ENCODE measurements around the gene PNMT. TPM values are rescaled to one million over a fixed set of nuclear protein-coding genes. Genes with fewer than 3 reads are reported as not detected.

The PNMT gene
- total and polyA plus RNA-seq, 4 donors, result 1.9 to 4.3 (median 3.5) TPM

DNA sequence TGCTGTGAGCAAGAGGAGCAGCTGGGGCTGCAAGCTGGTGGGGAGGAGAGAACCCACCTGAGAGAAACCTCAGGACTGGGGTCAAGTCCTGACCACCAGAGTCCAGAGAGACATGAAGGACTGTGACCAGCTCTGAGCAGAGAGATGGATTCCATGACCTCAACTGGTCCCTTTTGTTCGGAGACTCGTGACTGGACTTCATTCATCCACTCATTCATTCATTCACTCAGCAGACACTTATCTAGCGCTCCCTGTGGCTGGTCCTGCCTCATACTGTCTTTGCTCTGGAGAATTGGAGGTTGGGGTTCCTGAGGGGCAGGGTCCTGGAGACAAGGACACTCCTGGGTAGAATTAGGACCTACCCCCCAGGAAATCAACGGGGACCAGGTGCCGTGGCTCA lies 35.7 kb downstream of the PNMT start:
- WGBS, 2 donors, result 89% methylated on average over 5 of the region's 5 CpGs
- H3K27ac ChIP-seq (ENCODE audit: low read depth in 1 of 2, low read length in 1 of 2), result peak overlapping the region in 1 of 2 donors; percentile 23
- no peak overlapping the region for H3K4me3 ChIP-seq
- peaks cover 0 to 11% (median 10%) of the 10 kb centered on the region in 4 donors for H3K36me3 ChIP-seq (ENCODE audit: control insufficient read depth in 4 of 4, insufficient read depth in 4 of 4, low read length in 4 of 4)
- ATAC-seq (ENCODE audit: insufficient read depth, low FRiP score) (no peak), DNase-seq (no peak)
- H3K4me1 ChIP-seq (ENCODE audit: control insufficient read depth in 5 of 5, insufficient read depth in 5 of 5, low read length in 5 of 5), result peaks cover 3 to 47% (median 21%) of the 10 kb centered on the region in 5 donors
- no peak overlapping the region for H3K9ac ChIP-seq (ENCODE audit: insufficient read depth in 1 of 2, low read length in 2 of 2)
- no peaks in the 10 kb centered on the region for H3K9me3 ChIP-seq (ENCODE audit: control insufficient read depth in 4 of 4, insufficient read depth in 3 of 4, low read length in 3 of 4)
- H3K27me3 ChIP-seq (ENCODE audit: control insufficient read depth in 3 of 3, insufficient read depth in 3 of 3, low read length in 2 of 3), result no peaks in the 10 kb centered on the region
- no peak for TF ChIP-seq CTCF (IDR thresholded peaks at IDR 0.05; ENCODE audit: control extremely low read depth, extremely low read depth)

DNA sequence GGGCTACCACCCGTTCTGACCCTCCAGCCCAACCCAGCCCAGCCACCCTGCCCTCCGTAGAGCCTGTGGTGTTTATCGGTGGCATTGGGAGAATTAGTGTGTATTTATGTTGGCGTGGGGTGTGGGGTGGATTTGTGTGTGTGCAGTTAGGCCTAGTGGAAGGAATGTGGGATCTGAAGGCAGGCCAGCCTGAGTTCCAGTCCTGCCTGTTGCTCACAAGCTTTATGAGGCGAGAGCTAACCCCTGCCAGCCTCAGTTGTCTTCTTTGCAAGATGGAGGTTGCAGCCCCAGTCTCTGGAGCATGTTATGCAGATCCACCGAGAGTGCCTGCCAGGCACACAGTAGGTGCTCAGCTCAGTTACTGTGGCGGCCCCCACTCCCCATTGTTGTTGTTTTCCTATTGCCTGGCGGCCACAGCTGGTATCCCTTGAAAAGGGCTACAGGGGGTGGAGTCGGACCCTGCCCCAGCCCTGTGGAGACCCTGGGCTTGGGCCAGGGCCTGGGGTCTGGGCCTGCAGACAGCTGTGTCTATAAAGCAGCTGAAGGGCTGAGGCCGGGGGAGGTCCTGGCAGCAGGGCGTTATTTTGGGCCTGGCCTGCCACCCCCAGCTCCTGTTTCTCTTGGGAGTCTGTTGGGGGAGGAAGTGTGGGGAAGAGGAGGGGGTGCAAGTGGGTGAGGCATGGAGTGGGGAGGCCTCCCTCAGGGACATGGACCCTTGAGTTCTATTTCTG lies 36.7 kb downstream of the PNMT start:
- Histone ChIP-seq H3K4me3 (no peak overlapping the region), H3K9me3 (ENCODE audit: control insufficient read depth in 4 of 4, insufficient read depth in 3 of 4, low read length in 3 of 4) (no peaks in the 10 kb centered on the region), H3K27me3 (ENCODE audit: control insufficient read depth in 3 of 3, insufficient read depth in 3 of 3, low read length in 2 of 3) (no peaks in the 10 kb centered on the region), H3K9ac (ENCODE audit: insufficient read depth in 1 of 2, low read length in 2 of 2) (peak overlapping the region in 1 of 2 donors; percentile 3), H3K4me1 (ENCODE audit: control insufficient read depth in 5 of 5, insufficient read depth in 5 of 5, low read length in 5 of 5) (peaks cover 3 to 47% (median 21%) of the 10 kb centered on the region in 5 donors), H3K36me3 (ENCODE audit: control insufficient read depth in 4 of 4, insufficient read depth in 4 of 4, low read length in 4 of 4) (peaks cover 0 to 22% (median 14%) of the 10 kb centered on the region in 4 donors), H3K27ac (ENCODE audit: low read depth in 1 of 2, low read length in 1 of 2) (peak overlapping the region; percentile 52 to 78)
- ATAC-seq (ENCODE audit: insufficient read depth, low FRiP score) (no peak), DNase-seq (peak; percentile 26 to 51 (median 48))
- TF ChIP-seq CTCF (IDR thresholded peaks at IDR 0.05; ENCODE audit: control extremely low read depth, extremely low read depth), result no peak
- WGBS, 2 donors, result 57 to 73% methylated on average over 11 of the region's 11 CpGs

DNA sequence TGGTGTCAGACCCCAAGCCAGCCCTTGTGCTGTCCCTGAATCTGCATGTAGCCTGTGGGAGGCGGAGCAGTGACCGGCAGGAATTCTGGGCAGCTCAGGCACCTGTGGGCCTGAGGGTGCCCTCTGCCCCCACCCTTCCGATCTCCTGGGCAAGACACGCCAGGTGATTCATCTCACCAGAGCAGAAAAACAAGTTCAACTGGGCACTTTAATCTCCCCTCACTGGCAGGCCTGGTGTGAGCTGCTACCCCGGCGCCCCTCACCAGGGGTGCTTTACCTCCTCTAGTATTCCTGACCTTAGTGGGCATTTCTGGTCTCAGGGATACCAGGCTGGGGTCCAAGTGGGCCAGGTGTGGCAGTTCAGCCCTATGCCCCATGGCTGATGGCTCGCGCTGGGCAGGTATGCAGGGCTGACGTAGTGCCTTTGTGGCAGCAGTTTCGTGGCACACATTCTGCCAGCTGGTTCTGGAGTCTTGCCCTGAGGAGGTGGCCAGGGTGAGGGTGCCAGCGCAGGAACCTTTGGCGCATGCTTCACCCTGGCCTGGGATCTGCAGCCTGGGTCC lies 37.6 kb downstream of the PNMT start:
- no peak overlapping the region for H3K4me3 ChIP-seq

More for the DNA sequence above, 37.6 kb downstream of the PNMT start:
- no peak for TF ChIP-seq CTCF (IDR thresholded peaks at IDR 0.05; ENCODE audit: control extremely low read depth, extremely low read depth)
- Histone ChIP-seq H3K9me3 (ENCODE audit: control insufficient read depth in 4 of 4, insufficient read depth in 3 of 4, low read length in 3 of 4) (no peaks in the 10 kb centered on the region), H3K27me3 (ENCODE audit: control insufficient read depth in 3 of 3, insufficient read depth in 3 of 3, low read length in 2 of 3) (no peaks in the 10 kb centered on the region), H3K4me1 (ENCODE audit: control insufficient read depth in 5 of 5, insufficient read depth in 5 of 5, low read length in 5 of 5) (peaks cover 3 to 47% (median 21%) of the 10 kb centered on the region in 5 donors), H3K36me3 (ENCODE audit: control insufficient read depth in 4 of 4, insufficient read depth in 4 of 4, low read length in 4 of 4) (peaks cover 0 to 27% (median 16%) of the 10 kb centered on the region in 4 donors), H3K9ac (ENCODE audit: insufficient read depth in 1 of 2, low read length in 2 of 2) (peak overlapping the region in 1 of 2 donors; percentile 3), H3K27ac (ENCODE audit: low read depth in 1 of 2, low read length in 1 of 2) (peak overlapping the region; percentile 52 to 85)
- peak; percentile 55 to 82 (median 67) for DNase-seq
- ATAC-seq (ENCODE audit: insufficient read depth, low FRiP score), result peak; percentile 70
- WGBS, 2 donors, result 65 to 86% methylated on average over 12 of the region's 12 CpGs
